Stimulated activated CD4-positive, alpha-beta T cell treated with anti-CD3 and anti-CD28 coated beads, Interleukin-1b, Interleukin-23, amount 100 ng/mL, for 1 hour (primary cell): ENCODE results near the gene FAM83B.
"Not testable (repeated sequence)": the region's sequence is repeated elsewhere in the genome, so short reads cannot be mapped to it uniquely, and the experiment has no call there.

Experiments used
- DNase-seq, 2 donors: peaks; one replicate each; pipeline ENCODE4 v3.0.0-alpha.2; 2020; ENCODE audit warnings: low read depth in 2 of 2

Gene FAM83B

GRCh38 chr6:54898767-54899166 is 52.2 kb downstream of the FAM83B start:
- DNase-seq: no peak

DNA sequence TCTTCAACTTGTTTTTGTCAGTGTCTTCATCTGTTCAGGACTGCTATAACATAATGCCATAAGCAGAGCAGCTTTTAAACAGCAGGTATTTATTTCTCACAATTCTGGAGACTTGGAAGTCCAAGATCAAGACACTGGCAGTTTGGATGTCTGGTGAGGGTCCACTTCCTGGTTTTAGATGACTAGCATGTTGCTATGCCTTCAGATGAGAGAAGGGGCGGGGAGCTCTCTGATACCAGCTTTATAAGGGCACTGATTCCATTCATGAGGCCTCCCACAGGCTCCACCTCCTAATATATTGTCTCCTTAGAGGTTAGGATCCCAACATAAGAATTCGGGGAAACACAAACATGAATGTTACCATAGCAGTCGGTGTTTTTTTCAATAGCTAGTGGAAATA is 52.9 kb downstream of the FAM83B start:
- no peak for DNase-seq

DNA sequence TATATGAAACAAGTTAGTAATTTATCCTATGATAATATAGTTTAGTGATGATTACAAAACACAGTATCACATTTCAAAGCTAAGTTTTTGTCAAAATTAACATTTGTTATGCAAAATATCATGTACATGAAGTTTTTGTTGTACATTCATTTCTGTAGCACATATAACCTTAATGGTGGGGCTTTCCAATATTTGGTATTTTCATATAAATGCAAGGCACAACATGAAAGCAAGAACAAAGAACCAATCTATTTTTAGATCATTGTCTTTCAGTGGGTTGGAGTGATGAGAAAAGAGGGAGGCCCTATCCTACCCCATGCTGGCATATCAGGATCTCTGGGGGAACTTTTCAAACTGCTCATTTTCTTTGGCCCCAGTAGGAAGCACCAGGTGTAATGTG is 53.4 kb downstream of the FAM83B start:
- no peak for DNase-seq

DNA sequence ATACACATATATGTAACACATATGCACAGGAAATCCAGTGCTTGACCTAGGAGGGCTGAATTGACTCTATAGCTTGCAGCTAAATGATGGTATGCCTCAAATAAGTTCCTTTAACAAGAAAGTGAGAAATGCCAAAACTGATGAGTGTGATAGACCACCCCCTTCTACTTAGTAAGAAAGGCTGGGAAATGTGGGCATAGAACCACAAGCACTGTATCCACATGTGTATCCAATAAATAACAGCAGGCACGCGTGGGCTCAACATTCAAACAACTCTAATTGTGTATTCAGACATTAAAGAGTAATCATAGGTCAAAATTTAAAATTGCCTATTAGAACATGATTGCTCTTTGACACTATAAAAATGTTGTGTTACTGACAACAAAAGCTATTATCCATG is 54.1 kb downstream of the FAM83B start:
- no peak for DNase-seq

DNA sequence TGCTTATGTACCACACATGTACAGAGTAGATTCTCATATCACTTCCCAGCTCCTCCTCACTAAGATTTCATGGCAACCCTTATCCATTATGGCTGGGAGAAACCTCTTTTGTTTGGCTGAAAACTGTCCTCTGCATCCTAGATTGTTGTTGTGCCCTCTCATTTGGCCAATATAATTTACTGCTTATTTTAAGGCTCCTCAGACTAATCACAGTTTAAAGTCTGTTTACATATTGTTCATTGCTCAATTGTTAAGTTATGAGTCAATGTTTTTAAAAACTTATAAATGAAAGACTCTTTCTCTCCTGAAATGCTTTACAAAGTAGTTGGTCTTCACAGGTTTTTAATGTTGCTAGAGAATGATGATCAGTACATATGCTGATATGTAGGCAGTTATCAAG is 57.3 kb downstream of the FAM83B start:
- no peak for DNase-seq

- no peak for DNase-seq
These were observed 60.8 kb downstream of the FAM83B start for GRCh38 chr6:54907355-54907754.

DNA sequence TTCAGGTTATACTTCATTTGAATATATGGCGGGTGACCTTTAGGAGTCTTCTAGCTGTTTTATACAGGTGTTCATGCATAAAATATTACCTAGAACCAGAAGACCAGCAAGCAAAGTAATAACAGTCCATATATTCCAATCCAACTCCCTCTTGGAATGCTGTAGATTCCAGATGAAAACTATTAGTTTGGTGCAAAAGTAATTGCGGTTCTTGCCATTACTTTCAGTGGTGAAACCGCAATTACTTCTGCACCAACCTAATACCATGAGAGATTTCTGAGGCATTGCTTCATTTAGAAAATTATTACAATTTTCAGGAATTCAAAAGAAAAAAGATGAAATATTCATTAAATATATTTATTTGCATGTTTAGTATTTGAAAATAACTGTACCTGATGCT is 62.6 kb downstream of the FAM83B start:
- no peak for DNase-seq

GRCh38 chr6:54910431-54910884 is 63.9 kb downstream of the FAM83B start:
- DNase-seq: no peak

DNA sequence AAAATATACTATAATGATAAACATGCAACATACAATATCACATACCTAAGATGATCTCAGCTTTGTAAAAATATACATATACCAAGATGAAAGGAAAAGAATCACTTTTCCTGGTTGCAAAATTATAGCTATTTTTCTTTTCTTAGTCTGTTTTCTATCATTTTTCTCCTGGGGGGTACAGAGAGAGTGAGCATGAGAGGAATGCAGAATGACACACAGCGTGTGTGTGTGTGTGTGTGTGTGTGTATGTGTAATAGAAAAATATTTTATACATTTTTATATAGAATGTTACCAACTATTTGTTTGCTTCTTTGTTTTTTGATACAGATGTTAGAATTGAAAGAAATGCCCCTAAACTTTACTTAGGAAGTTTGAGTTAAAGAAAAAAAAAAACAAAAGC is 64.3 kb downstream of the FAM83B start:
- no peak for DNase-seq

DNA sequence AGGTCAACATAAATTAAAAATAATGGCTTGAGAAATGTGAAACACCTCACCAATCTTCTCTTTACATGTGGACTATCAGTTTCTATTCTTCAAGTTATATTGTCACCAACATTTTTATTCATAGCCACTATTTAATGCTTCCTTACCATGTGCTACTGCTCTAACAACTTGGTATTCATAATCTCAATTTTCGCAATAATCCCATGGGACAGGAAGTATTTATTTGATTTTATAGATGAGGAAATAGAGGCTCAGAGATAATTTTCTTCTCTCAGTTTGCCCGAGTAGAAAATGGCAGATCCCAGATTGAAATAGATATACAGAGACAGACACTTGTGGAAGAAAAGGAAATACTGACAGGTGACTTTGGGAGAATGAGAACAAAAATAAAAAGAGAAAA is 66.6 kb downstream of the FAM83B start:
- no peak for DNase-seq

GRCh38 chr6:54916858-54917257 is 70.3 kb downstream of the FAM83B start:
- DNase-seq: no peak

- DNase-seq: no peak
These were observed 74.1 kb downstream of the FAM83B start for GRCh38 chr6:54920628-54921027.

DNA sequence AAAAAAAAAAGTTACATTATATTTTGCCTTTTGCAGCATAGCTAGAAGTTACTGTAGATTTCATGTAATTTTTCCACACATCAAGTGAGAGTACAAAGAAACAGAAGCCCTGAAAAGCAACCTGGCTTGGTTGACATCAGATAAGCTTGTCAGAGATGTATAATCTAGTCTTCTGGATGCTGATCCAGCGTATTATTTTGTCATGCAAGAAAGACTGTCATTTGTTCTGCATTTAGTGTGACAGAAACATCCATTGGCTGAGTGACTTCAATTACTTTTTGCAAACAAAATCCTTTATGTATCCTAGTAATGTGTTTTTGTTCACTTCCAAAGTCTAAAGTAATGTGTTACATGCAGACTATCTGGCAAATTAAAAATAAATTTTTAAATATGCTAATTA is 75.3 kb downstream of the FAM83B start:
- DNase-seq: no peak

DNA sequence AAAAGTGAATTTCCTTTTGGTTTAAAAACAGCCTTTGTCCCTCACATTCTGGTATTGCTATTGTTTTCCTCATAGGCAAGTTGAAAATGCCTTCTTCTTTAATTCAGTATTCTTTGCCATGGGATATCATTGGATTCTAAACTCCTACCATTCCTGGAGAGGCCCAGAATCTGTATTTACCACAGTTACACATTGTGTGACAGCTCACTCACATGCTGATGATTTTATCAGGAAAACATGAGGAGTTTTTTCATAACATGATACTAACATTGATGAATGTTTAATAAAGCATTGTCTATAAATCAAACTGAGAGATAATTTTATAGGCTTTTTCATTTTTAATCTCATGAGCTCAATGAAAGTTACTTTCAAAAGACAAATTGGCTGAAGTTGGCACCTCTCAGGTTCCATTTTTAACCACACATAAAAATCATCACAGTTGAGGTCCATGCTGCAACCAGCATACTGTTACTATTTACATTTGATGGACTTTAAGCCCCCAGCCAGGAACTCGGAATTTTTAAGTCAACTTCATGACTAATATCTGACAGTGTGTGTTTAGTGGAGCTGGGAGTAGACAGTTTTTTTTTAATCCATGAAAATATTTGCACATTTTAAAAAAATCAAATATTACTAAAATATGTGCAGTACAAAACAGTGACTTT is 82.8 kb downstream of the FAM83B start:
- no peak for DNase-seq

DNA sequence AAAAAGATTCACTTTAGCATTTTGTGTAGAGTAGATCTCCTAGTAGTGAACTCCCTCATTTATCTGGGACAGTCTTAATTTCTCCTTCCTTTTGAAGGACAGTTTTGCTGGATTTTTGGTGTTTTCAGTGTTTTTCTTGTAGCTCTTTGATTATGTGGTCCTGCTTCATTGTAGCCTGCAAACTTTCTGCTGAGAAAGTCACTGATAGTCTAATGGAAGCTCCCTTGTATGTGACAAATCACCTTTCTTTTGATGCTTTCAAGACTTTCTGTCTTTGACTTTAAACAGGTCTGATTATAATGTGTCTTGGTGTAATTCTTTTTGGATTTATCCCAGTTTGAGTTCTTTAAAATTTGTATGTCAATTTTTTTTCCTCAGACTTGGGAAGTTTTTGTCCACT is 86.1 kb downstream of the FAM83B start:
- DNase-seq: no peak

DNA sequence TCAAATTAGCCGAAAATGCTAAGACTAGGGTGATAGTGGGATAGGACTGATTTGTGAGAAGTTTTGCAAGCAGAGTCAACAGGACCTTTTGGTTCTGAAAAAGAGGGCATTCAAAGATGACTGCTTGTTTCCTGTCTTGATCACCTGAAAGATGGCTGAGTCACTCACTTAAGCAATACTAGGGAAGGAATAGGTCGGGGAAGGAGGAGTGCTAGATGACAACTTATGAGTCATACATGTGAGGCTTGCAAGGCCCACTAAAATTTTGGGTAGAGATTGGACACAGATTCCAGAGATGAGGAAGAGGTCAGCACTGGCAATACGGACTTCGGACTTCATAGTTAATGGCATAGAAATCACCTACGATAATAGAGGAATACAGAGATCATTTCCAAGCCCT is 89.2 kb downstream of the FAM83B start:
- no peak for DNase-seq

DNA sequence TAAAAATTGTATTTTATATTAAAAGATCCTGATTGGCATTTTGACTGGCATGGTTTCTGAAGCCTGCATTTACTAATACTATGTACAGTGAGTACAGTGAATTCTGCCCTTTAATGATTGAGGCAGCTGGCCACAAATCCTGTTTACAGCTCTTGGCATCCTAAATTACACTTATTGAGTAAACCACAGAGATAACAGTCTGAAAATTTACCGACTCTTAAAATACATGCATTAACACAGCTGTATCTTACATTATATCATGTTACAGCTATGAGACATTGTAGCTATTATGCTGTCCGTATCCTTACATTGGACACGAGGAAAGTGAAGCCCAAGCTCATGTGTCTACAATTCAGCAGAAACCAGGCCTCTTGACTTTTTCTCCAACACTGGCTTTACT is 90.8 kb downstream of the FAM83B start:
- DNase-seq: no peak

DNA sequence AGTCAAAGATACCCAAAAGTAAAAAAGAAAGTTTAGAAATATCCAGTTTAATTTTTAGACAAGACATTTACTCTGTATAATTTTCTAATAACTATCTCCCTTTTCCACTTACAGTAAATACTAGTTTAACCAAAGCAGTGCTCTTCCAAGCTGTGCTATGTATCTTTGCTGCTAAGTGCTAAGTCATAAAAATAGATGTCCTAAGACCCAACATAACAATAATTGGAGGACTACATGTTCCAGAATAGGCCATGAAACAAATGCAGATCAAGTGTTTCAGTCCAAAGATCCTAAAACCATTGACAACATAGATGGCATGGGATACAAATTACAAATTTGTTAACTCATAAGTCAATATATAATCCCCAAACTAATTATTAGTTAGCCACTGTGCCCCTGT is 111.1 kb downstream of the FAM83B start:
- DNase-seq: no peak

- no peak for DNase-seq
These were observed 111.9 kb downstream of the FAM83B start for GRCh38 chr6:54958446-54958845.

- DNase-seq: no peak
These were observed 113.2 kb downstream of the FAM83B start for GRCh38 chr6:54959820-54960219.

- DNase-seq: not testable (repeated sequence)
These were observed 114.8 kb downstream of the FAM83B start for GRCh38 chr6:54961372-54961771.

- no peak for DNase-seq
These were observed 123.8 kb downstream of the FAM83B start for GRCh38 chr6:54970337-54970736.

GRCh38 chr6:54971825-54972224 is 125.3 kb downstream of the FAM83B start:
- DNase-seq: no peak

GRCh38 chr6:54979161-54979560 is 132.6 kb downstream of the FAM83B start:
- not testable (repeated sequence) for DNase-seq
